Colonic mucosa (tissue), 4 donors: ENCODE data around the gene MYH3. TPM values are rescaled to one million over a fixed set of nuclear protein-coding genes. Genes with fewer than 3 reads are reported as not detected.
A peak's percentile ranks its signal among the peaks of the same experiment; 100 is the strongest.

ENCODE experiments used
- DNase-seq: peaks from one replicate; pipeline ENCODE4 v3.0.0-alpha.2; 2020
- H3K27ac ChIP-seq: fragments of 200-600 bp; one replicate; pipeline ENCODE4 v1.8.0; 2021
- H3K27me3 ChIP-seq: fragments of 200-600 bp; one replicate; pipeline ENCODE4 v1.8.0; 2021
- H3K36me3 ChIP-seq: fragments of 200-600 bp; one replicate; pipeline ENCODE4 v1.8.0; 2021
- H3K4me1 ChIP-seq: fragments of 200-600 bp; one replicate; pipeline ENCODE4 v1.8.0; 2021; ENCODE audit warnings: mild to moderate bottlenecking
- H3K4me3 ChIP-seq: fragments of 200-600 bp; one replicate; pipeline ENCODE4 v1.8.0; 2021
- H3K9ac ChIP-seq, 2 donors: one replicate each; pipeline ENCODE4 v1.7.0; 2013; ENCODE audit warnings: control low read depth in 2 of 2, low read depth in 2 of 2, low read length in 2 of 2
- H3K9me3 ChIP-seq: fragments of 200-600 bp; one replicate; pipeline ENCODE4 v1.8.0; 2021
- intact Hi-C: fragments of 100-400 bp; cut with DNase I; formaldehyde crosslinking; loops from one replicate; pipeline ENCODE4 v1.14.1; 2022
- total RNA-seq, 2 donors: library from RNA; stranded (reverse); fragmentation: NEBNext Ultra II Directional in 1 of 2; extraction: Animal tissue kit (Norgen Biotek cat#: 25700) in 1 of 2; gene quantifications; one replicate each; pipeline ENCODE4 v1.2.1, GENCODE V29; 2021
- TF ChIP-seq, protein P1 (sequence below): fragments of 200-600 bp; IDR thresholded peaks from one replicate; pipeline ENCODE4 v1.8.0; 2022; ENCODE audit warnings: antibody characterized with exemption, mild to moderate bottlenecking
- donor health status: healthy.
- donor health status: DM: no; HTN: no; CAD: no.
- donor health status: DM: no; HTN: no; CAD: no.

Gene MYH3
- total RNA-seq, 2 donors from 2014 or later = 1.3 to 1.7 TPM

DNA sequence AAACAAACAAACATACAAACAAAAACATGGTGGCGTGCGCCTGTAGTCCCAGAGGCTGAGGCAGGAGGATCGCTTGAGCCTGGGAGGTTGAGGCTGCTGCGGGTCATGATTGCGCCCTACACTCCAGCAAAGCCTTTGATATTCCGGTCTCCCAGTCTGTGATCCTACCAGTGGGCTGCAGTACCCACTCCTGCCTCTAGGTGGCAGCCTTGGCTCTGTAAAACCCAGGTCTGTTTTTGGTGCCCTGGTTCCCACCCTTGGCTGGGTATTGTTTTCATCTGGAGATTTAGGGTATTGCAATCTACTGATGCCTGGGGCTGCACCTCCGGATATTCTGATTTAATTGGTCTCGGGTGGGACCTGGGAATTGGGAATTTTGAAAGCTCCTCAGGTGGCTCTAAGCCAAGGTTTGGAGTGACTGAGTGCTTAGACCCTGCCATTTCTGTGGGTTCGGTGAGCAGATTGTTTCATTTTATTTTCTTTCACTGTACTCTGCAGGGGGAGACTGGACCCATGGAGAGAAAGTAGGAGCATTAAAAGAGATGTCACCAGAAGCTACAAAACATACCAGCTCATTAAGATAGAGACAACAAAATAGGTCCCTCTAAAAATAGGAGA lies 40.5 kb downstream of the MYH3 start:
- no peak overlapping the region for H3K9ac ChIP-seq
- H3K36me3 ChIP-seq = no peaks in the 10 kb centered on the region
- no peaks in the 10 kb centered on the region for H3K27me3 ChIP-seq
- H3K9me3 ChIP-seq = no peaks in the 10 kb centered on the region
- H3K4me3 ChIP-seq = no peak overlapping the region
- TF ChIP-seq, protein P1, sequence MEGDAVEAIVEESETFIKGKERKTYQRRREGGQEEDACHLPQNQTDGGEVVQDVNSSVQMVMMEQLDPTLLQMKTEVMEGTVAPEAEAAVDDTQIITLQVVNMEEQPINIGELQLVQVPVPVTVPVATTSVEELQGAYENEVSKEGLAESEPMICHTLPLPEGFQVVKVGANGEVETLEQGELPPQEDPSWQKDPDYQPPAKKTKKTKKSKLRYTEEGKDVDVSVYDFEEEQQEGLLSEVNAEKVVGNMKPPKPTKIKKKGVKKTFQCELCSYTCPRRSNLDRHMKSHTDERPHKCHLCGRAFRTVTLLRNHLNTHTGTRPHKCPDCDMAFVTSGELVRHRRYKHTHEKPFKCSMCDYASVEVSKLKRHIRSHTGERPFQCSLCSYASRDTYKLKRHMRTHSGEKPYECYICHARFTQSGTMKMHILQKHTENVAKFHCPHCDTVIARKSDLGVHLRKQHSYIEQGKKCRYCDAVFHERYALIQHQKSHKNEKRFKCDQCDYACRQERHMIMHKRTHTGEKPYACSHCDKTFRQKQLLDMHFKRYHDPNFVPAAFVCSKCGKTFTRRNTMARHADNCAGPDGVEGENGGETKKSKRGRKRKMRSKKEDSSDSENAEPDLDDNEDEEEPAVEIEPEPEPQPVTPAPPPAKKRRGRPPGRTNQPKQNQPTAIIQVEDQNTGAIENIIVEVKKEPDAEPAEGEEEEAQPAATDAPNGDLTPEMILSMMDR = peak; percentile 99
- no peaks in the 10 kb centered on the region for H3K4me1 ChIP-seq
- intact Hi-C loops = loop anchor here (10.0 kb wide), 1 partner anchor 692 kb away; no protein-coding TSS in a partner anchor
- H3K27ac ChIP-seq = no peak overlapping the region
- DNase-seq = peak; percentile 84

DNA sequence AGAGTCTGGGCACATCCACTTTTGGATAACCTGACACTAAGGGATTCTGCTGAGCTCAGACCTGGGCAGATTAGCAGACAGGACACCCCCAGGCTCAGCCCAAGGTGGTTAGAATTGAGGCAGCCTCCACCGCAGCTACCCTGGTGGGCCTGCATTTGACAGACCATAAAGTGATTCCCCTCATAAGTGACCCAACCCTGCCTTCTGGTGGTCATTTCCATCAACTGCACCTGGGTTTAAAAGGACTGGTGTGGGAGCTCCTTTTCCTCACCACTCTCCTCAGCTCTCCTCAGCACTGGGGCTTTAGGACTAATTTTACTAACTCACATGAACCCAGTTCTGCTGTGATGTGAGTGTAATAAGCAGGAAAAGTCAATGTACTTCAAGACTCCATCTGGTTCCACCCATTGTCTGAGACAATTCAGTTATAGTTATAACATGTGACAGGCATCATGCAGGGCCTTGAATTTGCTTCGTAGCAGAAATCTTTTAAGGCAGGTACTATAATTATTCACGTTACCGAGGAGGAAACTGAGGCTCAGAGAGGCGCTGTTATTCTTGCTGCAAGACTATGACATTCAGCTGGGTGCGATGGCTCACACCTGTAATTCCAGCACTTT lies 42.5 kb downstream of the MYH3 start:
- Histone ChIP-seq H3K4me1 (no peaks in the 10 kb centered on the region), H3K27ac (no peak overlapping the region), H3K9me3 (no peaks in the 10 kb centered on the region), H3K36me3 (no peaks in the 10 kb centered on the region), H3K4me3 (no peak overlapping the region), H3K9ac (no peak overlapping the region), H3K27me3 (no peaks in the 10 kb centered on the region)
- TF ChIP-seq, protein P1 = peak; percentile 76
- DNase-seq = peak; percentile 49
- intact Hi-C loops = loop anchor here (2.0 to 10.0 kb wide), 2 partner anchors 286 to 690 kb away; no protein-coding TSS in a partner anchor

DNA sequence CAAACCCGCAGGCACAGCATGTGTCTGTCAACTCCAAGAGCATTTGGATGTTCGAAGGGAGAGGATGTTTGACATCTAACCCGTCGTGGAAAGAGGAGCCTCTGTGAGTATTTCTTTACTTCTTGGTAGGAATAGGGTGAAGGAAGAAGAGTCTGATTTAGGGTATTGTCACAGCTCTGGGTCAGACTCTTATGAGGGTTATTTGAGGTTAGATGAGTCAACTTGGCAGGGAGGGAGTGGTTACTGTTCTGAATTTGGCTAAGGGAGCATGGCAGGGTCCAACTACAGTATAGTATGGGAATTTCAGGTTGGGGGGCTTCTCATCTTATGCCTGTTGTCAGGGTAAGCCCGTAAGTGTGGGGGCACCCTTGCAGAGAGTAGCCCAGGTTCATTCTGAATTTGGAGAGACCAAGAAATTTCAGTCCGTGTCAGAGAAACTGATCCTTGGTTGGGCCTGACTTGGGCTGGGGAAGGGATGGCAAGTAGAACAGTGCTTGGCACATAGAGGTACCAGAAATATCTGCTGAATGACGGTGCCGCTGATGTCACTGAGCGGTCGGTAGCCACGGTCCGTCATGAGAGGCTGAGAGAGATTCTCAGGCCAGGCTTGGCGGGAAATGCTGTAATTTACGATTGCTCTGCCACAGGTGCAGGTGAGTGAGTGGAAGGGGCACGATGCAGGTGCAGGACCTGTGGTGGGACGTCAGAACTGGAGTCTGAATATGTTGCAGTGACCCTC lies 43.2 kb downstream of the MYH3 start:
- Histone ChIP-seq H3K9ac (no peak overlapping the region), H3K4me1 (no peaks in the 10 kb centered on the region), H3K36me3 (no peaks in the 10 kb centered on the region), H3K27me3 (no peaks in the 10 kb centered on the region), H3K4me3 (no peak overlapping the region), H3K27ac (no peak overlapping the region), H3K9me3 (no peaks in the 10 kb centered on the region)
- TF ChIP-seq, protein P1 = no peak
- intact Hi-C loops = loop anchor here (2.0 to 10.0 kb wide), 2 partner anchors 285 to 689 kb away; no protein-coding TSS in a partner anchor
- no peak for DNase-seq

DNA sequence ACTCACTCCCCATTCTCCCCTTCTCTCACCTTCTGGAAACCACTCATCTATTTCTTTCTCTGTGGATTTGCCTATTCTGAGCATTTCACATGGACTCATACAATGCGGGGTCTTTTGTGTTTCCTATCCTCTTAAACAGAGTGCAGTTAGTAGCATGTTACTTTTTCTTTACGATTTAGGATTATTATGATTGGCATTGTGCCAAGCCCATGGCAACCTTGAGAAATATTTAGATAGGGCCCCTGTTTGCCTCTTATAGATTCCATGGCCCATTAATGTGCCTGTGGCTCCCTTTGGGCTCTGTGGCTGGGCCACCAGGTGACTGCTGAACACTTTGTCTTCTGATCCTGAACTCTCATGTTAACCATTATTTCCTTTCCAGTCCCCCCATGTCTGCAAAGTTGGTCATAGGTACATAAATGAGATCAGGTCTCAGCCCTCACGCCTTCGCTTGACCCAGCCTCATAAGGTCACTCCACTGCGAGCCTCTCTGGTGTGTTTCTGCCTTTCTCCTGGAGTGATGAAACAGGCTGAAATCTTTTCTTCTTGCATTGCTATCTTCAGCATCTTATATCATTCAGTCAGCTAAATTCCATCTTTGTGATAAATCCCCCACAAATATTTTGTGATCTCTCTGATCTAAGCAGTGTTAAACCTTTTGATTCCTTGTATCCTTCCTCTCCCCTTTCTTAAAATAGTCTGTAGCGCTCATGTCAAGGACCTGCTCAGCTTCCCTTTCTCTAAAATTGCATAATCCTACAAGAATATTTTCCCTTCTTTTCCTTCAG lies 44.0 kb downstream of the MYH3 start:
- Histone ChIP-seq H3K27ac (no peak overlapping the region), H3K9me3 (no peaks in the 10 kb centered on the region), H3K27me3 (no peaks in the 10 kb centered on the region), H3K4me3 (no peak overlapping the region), H3K36me3 (no peaks in the 10 kb centered on the region), H3K9ac (no peak overlapping the region), H3K4me1 (no peaks in the 10 kb centered on the region)
- intact Hi-C loops = loop anchor here (10.0 kb wide), 1 partner anchor 688 kb away; no protein-coding TSS in a partner anchor
- DNase-seq = no peak
- TF ChIP-seq, protein P1 = no peak

DNA sequence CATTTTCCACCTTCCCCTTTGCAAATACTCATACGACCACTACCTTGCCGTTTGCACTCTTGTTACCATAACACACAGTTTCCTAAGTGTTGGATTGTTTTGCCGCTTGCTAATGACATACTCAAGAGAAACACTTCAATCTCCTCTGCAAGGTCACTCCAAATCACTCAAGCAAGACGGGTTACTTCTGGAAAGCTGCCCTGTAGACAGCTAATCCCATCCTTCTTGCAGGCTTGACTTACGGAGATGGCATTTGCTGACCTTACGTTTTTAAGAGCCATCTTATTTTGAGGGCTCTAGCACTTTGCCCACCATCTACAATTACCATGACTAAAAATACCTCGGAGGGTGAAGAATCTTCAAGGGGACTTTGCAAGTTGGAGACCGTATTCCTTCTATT lies 46.2 kb downstream of the MYH3 start:
- Histone ChIP-seq H3K27ac (no peak overlapping the region), H3K4me3 (no peak overlapping the region), H3K9ac (no peak overlapping the region), H3K4me1 (no peaks in the 10 kb centered on the region), H3K27me3 (no peaks in the 10 kb centered on the region), H3K9me3 (no peaks in the 10 kb centered on the region), H3K36me3 (no peaks in the 10 kb centered on the region)
- TF ChIP-seq, protein P1 = no peak
- intact Hi-C loops = loop anchor here (10.0 kb wide), 1 partner anchor 686 kb away; no protein-coding TSS in a partner anchor
- DNase-seq = no peak
